ENCODE data around the gene CARM1. TPM values are rescaled to one million over a fixed set of nuclear protein-coding genes. Genes with fewer than 3 reads are reported as not detected.
A peak's percentile ranks its signal among the peaks of the same experiment; 100 is the strongest.

CARM1 gene
- total RNA-seq, 1 donor = 33.7 TPM

GRCh38 chr19:10894911-10895213 lies 23.5 kb downstream of the CARM1 start:
- Histone ChIP-seq H3K36me3 (ENCODE audit: insufficient read depth, low read length) (no peaks in the 10 kb centered on the region), H3K4me2 (ENCODE audit: insufficient read depth, low read length) (no peak overlapping the region), H3K27ac (ENCODE audit: low read depth, low read length) (no peak overlapping the region), H3K9me3 (ENCODE audit: low read depth, low read length) (no peaks in the 10 kb centered on the region), H3K79me2 (ENCODE audit: insufficient read depth, low read length) (peaks cover 77% of the 10 kb centered on the region), H3K4me3 (ENCODE audit: insufficient read depth, low read length) (no peak overlapping the region), H2AFZ (ENCODE audit: low read length) (no peak overlapping the region), H4K20me1 (ENCODE audit: insufficient read depth, low read length) (peaks cover 58% of the 10 kb centered on the region), H3K4me1 (ENCODE audit: insufficient read depth, low read length) (no peaks in the 10 kb centered on the region), H3K27me3 (ENCODE audit: insufficient read depth, low read length) (no peaks in the 10 kb centered on the region)
- DNase-seq (ENCODE audit: insufficient read length, low spot score, missing footprints) = no peak
- TF ChIP-seq CTCF (IDR thresholded peaks at IDR 0.05; ENCODE audit: extremely low read depth, low read depth, low read length) = no peak

DNA sequence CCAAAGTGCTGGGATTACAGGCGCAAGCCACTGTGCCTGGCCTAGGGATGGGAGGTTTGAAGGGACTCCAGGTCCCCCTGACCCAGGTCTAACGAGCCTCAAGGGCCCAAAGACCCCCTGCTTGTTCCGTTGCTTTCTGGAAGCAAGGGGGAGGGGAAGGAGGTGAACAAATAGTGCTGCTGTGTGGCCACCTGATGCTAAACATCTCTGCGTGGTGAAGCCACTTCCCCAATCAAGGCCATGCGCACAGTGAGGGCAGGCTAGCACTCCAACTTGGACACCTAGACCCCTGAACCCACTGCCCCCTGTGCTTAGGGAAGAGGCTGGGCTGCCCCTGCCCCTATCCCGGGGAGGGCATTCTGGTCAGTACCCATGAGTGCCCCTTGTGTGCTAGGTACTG lies 24.0 kb downstream of the CARM1 start:
- no peak overlapping the region for H3K4me2 ChIP-seq (ENCODE audit: insufficient read depth, low read length)
- DNase-seq (ENCODE audit: insufficient read length, low spot score, missing footprints) = no peak
- H3K79me2 ChIP-seq (ENCODE audit: insufficient read depth, low read length) = peaks cover 81% of the 10 kb centered on the region

DNA sequence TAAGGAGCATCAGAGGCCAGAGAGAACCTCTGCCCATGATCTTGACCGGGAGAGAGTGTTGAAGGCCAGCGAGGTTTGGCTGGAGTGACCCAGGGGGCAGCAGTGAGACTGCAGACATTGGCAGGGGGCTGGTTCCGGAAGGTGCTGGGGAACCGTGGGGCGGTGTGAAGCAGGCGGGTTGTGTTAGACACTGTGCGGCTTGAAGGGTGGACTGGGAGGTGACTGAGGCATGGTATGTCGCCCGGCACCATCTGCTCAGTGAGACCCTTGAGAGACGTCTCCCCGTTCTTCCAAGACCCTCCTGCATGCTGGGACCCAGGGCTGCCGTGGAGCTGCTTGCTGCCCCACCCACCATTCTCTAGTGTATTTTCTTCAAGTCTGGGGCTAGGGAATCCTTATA lies 24.6 kb downstream of the CARM1 start:
- peaks cover 81% of the 10 kb centered on the region for H3K79me2 ChIP-seq (ENCODE audit: insufficient read depth, low read length)

More for the DNA sequence above, 24.0 kb downstream of the CARM1 start:
- no peaks in the 10 kb centered on the region for H3K4me1 ChIP-seq (ENCODE audit: insufficient read depth, low read length)
- no peaks in the 10 kb centered on the region for H3K36me3 ChIP-seq (ENCODE audit: insufficient read depth, low read length)
- TF ChIP-seq CTCF (IDR thresholded peaks at IDR 0.05; ENCODE audit: extremely low read depth, low read depth, low read length) = no peak
- peaks cover 58% of the 10 kb centered on the region for H4K20me1 ChIP-seq (ENCODE audit: insufficient read depth, low read length)
- no peaks in the 10 kb centered on the region for H3K9me3 ChIP-seq (ENCODE audit: low read depth, low read length)
- H3K27me3 ChIP-seq (ENCODE audit: insufficient read depth, low read length) = no peaks in the 10 kb centered on the region
- no peak overlapping the region for H3K27ac ChIP-seq (ENCODE audit: low read depth, low read length)
- no peak overlapping the region for H2AFZ ChIP-seq (ENCODE audit: low read length)
- H3K4me3 ChIP-seq (ENCODE audit: insufficient read depth, low read length) = no peak overlapping the region

GRCh38 chr19:10896851-10897526 lies 25.6 kb downstream of the CARM1 start:
- Histone ChIP-seq H3K36me3 (ENCODE audit: insufficient read depth, low read length) (no peaks in the 10 kb centered on the region), H3K79me2 (ENCODE audit: insufficient read depth, low read length) (peaks cover 81% of the 10 kb centered on the region), H3K27me3 (ENCODE audit: insufficient read depth, low read length) (no peaks in the 10 kb centered on the region), H3K27ac (ENCODE audit: low read depth, low read length) (no peak overlapping the region), H4K20me1 (ENCODE audit: insufficient read depth, low read length) (peaks cover 49% of the 10 kb centered on the region), H2AFZ (ENCODE audit: low read length) (no peak overlapping the region), H3K9me3 (ENCODE audit: low read depth, low read length) (no peaks in the 10 kb centered on the region), H3K4me2 (ENCODE audit: insufficient read depth, low read length) (no peak overlapping the region), H3K4me3 (ENCODE audit: insufficient read depth, low read length) (no peak overlapping the region), H3K4me1 (ENCODE audit: insufficient read depth, low read length) (no peaks in the 10 kb centered on the region)
- DNase-seq (ENCODE audit: insufficient read length, low spot score, missing footprints) = peak; percentile 63
- no peak for TF ChIP-seq CTCF (IDR thresholded peaks at IDR 0.05; ENCODE audit: extremely low read depth, low read depth, low read length)

More for the DNA sequence above, 24.6 kb downstream of the CARM1 start:
- H3K27me3 ChIP-seq (ENCODE audit: insufficient read depth, low read length) = no peaks in the 10 kb centered on the region
- no peak overlapping the region for H3K27ac ChIP-seq (ENCODE audit: low read depth, low read length)
- no peaks in the 10 kb centered on the region for H3K4me1 ChIP-seq (ENCODE audit: insufficient read depth, low read length)
- H2AFZ ChIP-seq (ENCODE audit: low read length) = no peak overlapping the region
- no peak overlapping the region for H3K4me3 ChIP-seq (ENCODE audit: insufficient read depth, low read length)
- H3K9me3 ChIP-seq (ENCODE audit: low read depth, low read length) = no peaks in the 10 kb centered on the region
- H4K20me1 ChIP-seq (ENCODE audit: insufficient read depth, low read length) = peaks cover 57% of the 10 kb centered on the region
- peak; percentile 13 for TF ChIP-seq CTCF (IDR thresholded peaks at IDR 0.05; ENCODE audit: extremely low read depth, low read depth, low read length)
- peak; percentile 71 for DNase-seq (ENCODE audit: insufficient read length, low spot score, missing footprints)
- H3K36me3 ChIP-seq (ENCODE audit: insufficient read depth, low read length) = no peaks in the 10 kb centered on the region
- H3K4me2 ChIP-seq (ENCODE audit: insufficient read depth, low read length) = no peak overlapping the region

All from osteoblast (primary cell).